SU-DHL-6 (cell line): ENCODE results near the gene FBXL15.

ENCODE experiments used
- H2AFZ ChIP-seq: fragments of 200-600 bp; sonication (generic); 2 replicates; pipeline ENCODE4 v1.6.1; 2014; ENCODE audit warnings: low read depth, mild to moderate bottlenecking, moderate library complexity, mixed read lengths, antibody characterized with exemption, low read length; ENCODE audit not compliant: severe bottlenecking
- H3F3A ChIP-seq: fragments of 200-600 bp; shearing (Covaris generic); 2 replicates; pipeline ENCODE4 v1.6.0; 2016; ENCODE audit warnings: antibody characterized with exemption, mild to moderate bottlenecking; ENCODE audit not compliant: insufficient read depth
- H3K27ac ChIP-seq: fragments of 200-600 bp; sonication (generic); 2 replicates; pipeline ENCODE4 v1.5.1; 2016; ENCODE audit warnings: low read depth, mild to moderate bottlenecking, low read length, moderate library complexity, mixed read lengths
- H3K27me3 ChIP-seq: fragments of 200-600 bp; sonication (generic), shearing (Covaris generic); 2 replicates; pipeline ENCODE4 v1.6.0; 2014; ENCODE audit warnings: mild to moderate bottlenecking, low read length
- H3K36me3 ChIP-seq: fragments of 200-600 bp; sonication (generic); 2 replicates; pipeline ENCODE4 v1.6.1; 2014; ENCODE audit warnings: mild to moderate bottlenecking, low read length, mixed read lengths
- H3K4me2 ChIP-seq: fragments of 300-600, 200-600 bp; shearing (Covaris generic), sonication (generic); 2 replicates; pipeline ENCODE4 v1.6.0; 2014; ENCODE audit warnings: low read length, low read depth, mild to moderate bottlenecking; ENCODE audit not compliant: poor library complexity, severe bottlenecking
- H3K4me3 ChIP-seq: fragments of 200-600 bp; sonication (generic); 2 replicates; pipeline ENCODE4 v1.5.1; 2014; ENCODE audit warnings: antibody characterized with exemption, low read length, mild to moderate bottlenecking, mixed read lengths; ENCODE audit not compliant: insufficient read depth, poor library complexity, severe bottlenecking
- H3K79me2 ChIP-seq: fragments of 200-600 bp; sonication (generic); 2 replicates; pipeline ENCODE4 v1.6.1; 2014; ENCODE audit warnings: mild to moderate bottlenecking, low read length, moderate library complexity; ENCODE audit not compliant: insufficient read depth
- H3K9ac ChIP-seq: fragments of 200-600 bp; sonication (generic); 2 replicates; pipeline ENCODE4 v1.7.0; 2014; ENCODE audit warnings: mild to moderate bottlenecking, low read length
- H3K9me2 ChIP-seq: fragments of 200-600 bp; sonication (generic); replicated peaks from 2 replicates; pipeline ENCODE4 v1.6.1; 2014; ENCODE audit warnings: low read length; ENCODE audit not compliant: insufficient read depth
- H3K9me3 ChIP-seq: fragments of 200-600 bp; sonication (generic); 2 replicates; pipeline ENCODE4 v1.6.1; 2014; ENCODE audit warnings: low read length, mixed read lengths; ENCODE audit not compliant: insufficient read depth
- H4K20me1 ChIP-seq: fragments of 200-600 bp; sonication (generic); 2 replicates; pipeline ENCODE4 v1.6.1; 2014; ENCODE audit warnings: low read depth, mild to moderate bottlenecking, antibody characterized with exemption, low read length, moderate library complexity, mixed read lengths
- EZH2phosphoT487 ChIP-seq: fragments of 200-600 bp; sonication (generic), shearing (Covaris generic); conservative IDR thresholded peaks from 2 replicates; pipeline ENCODE4 v1.6.1; 2018; ENCODE audit warnings: mild to moderate bottlenecking, antibody characterized with exemption, low read length, moderate library complexity, mixed read lengths
- TF ChIP-seq, protein P1 (sequence below): fragments of 200-600 bp; sonication (generic); IDR thresholded peaks from one replicate; pipeline ENCODE4 v1.5.1; 2017; ENCODE audit warnings: antibody characterized with exemption, mild to moderate bottlenecking, low read length, moderate library complexity; ENCODE audit not compliant: insufficient read depth, poor library complexity, severe bottlenecking

FBXL15 gene

DNA sequence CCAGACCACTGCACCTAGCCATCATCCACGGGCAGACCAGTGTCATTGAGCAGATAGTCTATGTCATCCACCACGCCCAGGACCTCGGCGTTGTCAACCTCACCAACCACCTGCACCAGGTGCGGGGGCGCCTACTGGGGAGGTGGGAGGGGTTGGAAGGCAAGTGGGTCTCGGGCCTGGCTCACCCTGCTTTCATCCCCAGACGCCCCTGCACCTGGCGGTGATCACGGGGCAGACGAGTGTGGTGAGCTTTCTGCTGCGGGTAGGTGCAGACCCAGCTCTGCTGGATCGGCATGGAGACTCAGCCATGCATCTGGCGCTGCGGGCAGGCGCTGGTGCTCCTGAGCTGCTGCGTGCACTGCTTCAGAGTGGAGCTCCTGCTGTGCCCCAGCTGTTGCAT lies 20.6 kb upstream of the FBXL15 start:
- peaks cover 8% of the 10 kb centered on the region; the same call in 1 of the 2 replicates for H3K79me2 ChIP-seq
- H3K27ac ChIP-seq, result no peak overlapping the region
- 0 out of 2 replicates have a peak, but pooled peaks cover 3% of the 10 kb centered on the region for H3F3A ChIP-seq
- H3K27me3 ChIP-seq, result no peaks in the 10 kb centered on the region
- H2AFZ ChIP-seq, result no peak overlapping the region
- H3K9me3 ChIP-seq, result no peaks in the 10 kb centered on the region
- TF ChIP-seq, protein P1, sequence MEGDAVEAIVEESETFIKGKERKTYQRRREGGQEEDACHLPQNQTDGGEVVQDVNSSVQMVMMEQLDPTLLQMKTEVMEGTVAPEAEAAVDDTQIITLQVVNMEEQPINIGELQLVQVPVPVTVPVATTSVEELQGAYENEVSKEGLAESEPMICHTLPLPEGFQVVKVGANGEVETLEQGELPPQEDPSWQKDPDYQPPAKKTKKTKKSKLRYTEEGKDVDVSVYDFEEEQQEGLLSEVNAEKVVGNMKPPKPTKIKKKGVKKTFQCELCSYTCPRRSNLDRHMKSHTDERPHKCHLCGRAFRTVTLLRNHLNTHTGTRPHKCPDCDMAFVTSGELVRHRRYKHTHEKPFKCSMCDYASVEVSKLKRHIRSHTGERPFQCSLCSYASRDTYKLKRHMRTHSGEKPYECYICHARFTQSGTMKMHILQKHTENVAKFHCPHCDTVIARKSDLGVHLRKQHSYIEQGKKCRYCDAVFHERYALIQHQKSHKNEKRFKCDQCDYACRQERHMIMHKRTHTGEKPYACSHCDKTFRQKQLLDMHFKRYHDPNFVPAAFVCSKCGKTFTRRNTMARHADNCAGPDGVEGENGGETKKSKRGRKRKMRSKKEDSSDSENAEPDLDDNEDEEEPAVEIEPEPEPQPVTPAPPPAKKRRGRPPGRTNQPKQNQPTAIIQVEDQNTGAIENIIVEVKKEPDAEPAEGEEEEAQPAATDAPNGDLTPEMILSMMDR, result no peak
- H3K9ac ChIP-seq, result peak overlapping the region; percentile 62
- H3K36me3 ChIP-seq, result no peaks in the 10 kb centered on the region
- peak overlapping the region; percentile 66 for H3K4me2 ChIP-seq
- H4K20me1 ChIP-seq, result no peaks in the 10 kb centered on the region
- no peak overlapping the region for H3K4me3 ChIP-seq
- H3K9me2 ChIP-seq, result no peaks in the 10 kb centered on the region

- H3K4me2 ChIP-seq, result no peak overlapping the region
These were observed 19.9 kb upstream of the FBXL15 start for GRCh38 chr10:102400598-102401341.

DNA sequence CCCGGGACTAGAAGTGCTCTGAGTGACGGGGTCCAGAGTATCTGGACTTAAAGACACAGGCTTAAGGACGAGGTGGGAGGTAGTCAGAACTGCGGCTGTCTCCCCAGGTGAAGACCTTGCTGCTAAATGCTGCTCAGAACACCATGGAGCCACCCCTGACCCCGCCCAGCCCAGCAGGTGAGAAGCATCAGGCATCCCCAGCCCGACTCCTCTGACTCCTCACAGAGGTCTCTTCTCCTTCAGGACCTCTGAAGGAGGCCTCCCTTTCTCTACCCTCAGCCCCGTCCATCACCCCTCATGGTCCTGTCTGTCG lies 19.3 kb upstream of the FBXL15 start:
- TF ChIP-seq, protein P1, result no peak
- no peak for TF ChIP-seq EZH2phosphoT487
- Histone ChIP-seq H3K36me3 (no peaks in the 10 kb centered on the region), H3K27ac (no peak overlapping the region), H3K4me2 (no peak overlapping the region), H3K27me3 (no peaks in the 10 kb centered on the region), H3F3A (no peaks in the 10 kb centered on the region), H3K4me3 (no peak overlapping the region), H3K9me3 (no peaks in the 10 kb centered on the region), H3K9me2 (no peaks in the 10 kb centered on the region), H4K20me1 (no peaks in the 10 kb centered on the region), H3K9ac (no peak overlapping the region), H2AFZ (no peak overlapping the region), H3K79me2 (peaks cover 3% of the 10 kb centered on the region; the same call in 1 of the 2 replicates)

More at GRCh38 chr10:102400598-102401341, 19.9 kb upstream of the FBXL15 start:
- no peak overlapping the region for H3K27ac ChIP-seq
- H3K9me2 ChIP-seq, result no peaks in the 10 kb centered on the region
- no peaks in the 10 kb centered on the region for H3K27me3 ChIP-seq
- H3F3A ChIP-seq, result no peaks in the 10 kb centered on the region
- no peaks in the 10 kb centered on the region for H3K36me3 ChIP-seq
- no peaks in the 10 kb centered on the region for H3K9me3 ChIP-seq
- H3K9ac ChIP-seq, result no peak overlapping the region
- TF ChIP-seq EZH2phosphoT487, result no peak
- TF ChIP-seq, protein P1, result no peak
- H2AFZ ChIP-seq, result no peak overlapping the region
- no peak overlapping the region for H3K4me3 ChIP-seq
- peaks cover 8% of the 10 kb centered on the region; the same call in 1 of the 2 replicates for H3K79me2 ChIP-seq
- no peaks in the 10 kb centered on the region for H4K20me1 ChIP-seq
